ENCODE data around the gene CAMK2G.
A peak's percentile ranks its signal among the peaks of the same experiment; 100 is the strongest.

CAMK2G gene

DNA sequence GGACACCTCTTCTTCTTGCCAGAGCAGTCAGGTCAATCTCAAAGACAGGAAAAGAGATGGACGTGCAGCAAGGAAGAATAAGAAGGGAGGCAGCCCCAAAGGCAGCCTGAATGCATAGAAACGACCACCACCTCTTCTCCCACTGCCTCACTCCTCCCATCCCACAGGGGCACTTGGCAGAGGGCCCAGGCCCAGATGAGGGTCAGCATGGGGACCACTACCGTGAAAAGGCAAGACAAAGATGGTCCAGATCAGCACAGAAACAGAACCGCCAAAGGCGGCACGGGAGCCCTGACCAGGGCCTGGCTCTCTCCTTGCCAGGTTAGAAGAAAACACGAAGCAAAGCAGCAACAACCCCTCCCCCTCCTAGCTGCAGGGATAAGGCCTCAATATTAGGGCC, 61.0 kb downstream of the CAMK2G start:
- no peak for TF ChIP-seq TAF1 (IDR thresholded peaks at IDR 0.05; ENCODE audit: borderline replicate concordance, insufficient read depth, low read length)
- no peak for TF ChIP-seq FOXP2 (optimal IDR thresholded peaks at IDR 0.05; ENCODE audit: borderline replicate concordance, extremely low read depth, extremely low read length, insufficient read depth)
- TF ChIP-seq POLR2AphosphoS5 (IDR thresholded peaks at IDR 0.05; ENCODE audit: low read depth, low read length) = no peak
- TF ChIP-seq SIN3A (IDR thresholded peaks at IDR 0.05; ENCODE audit: borderline replicate concordance, insufficient read depth, low read length) = no peak
- TF ChIP-seq, protein P1, sequence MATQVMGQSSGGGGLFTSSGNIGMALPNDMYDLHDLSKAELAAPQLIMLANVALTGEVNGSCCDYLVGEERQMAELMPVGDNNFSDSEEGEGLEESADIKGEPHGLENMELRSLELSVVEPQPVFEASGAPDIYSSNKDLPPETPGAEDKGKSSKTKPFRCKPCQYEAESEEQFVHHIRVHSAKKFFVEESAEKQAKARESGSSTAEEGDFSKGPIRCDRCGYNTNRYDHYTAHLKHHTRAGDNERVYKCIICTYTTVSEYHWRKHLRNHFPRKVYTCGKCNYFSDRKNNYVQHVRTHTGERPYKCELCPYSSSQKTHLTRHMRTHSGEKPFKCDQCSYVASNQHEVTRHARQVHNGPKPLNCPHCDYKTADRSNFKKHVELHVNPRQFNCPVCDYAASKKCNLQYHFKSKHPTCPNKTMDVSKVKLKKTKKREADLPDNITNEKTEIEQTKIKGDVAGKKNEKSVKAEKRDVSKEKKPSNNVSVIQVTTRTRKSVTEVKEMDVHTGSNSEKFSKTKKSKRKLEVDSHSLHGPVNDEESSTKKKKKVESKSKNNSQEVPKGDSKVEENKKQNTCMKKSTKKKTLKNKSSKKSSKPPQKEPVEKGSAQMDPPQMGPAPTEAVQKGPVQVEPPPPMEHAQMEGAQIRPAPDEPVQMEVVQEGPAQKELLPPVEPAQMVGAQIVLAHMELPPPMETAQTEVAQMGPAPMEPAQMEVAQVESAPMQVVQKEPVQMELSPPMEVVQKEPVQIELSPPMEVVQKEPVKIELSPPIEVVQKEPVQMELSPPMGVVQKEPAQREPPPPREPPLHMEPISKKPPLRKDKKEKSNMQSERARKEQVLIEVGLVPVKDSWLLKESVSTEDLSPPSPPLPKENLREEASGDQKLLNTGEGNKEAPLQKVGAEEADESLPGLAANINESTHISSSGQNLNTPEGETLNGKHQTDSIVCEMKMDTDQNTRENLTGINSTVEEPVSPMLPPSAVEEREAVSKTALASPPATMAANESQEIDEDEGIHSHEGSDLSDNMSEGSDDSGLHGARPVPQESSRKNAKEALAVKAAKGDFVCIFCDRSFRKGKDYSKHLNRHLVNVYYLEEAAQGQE (IDR thresholded peaks at IDR 0.05; ENCODE audit: insufficient read depth in 1 of 2, low read depth in 2 of 2, low read length in 2 of 2) = no peak

DNA sequence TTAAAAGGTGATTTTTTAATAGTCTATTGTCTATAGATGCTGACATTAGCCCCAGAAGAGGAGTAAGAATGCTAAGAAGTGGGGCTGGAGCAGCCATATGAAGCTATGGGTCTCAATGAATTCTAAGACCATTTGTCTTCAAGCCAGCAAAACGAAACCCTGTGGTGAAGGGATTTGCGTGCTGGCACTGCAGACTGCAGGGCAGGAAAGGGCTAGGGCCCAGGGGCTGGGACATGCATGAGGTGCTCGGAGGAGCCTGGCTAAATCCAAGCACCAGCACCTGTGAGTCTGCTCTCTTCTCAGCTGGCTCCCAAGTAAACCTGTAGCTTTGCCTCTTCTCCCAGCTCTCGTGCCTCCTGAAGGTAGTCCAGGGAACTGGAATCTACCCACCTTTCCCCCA, 61.7 kb downstream of the CAMK2G start:
- TF ChIP-seq SIN3A (IDR thresholded peaks at IDR 0.05; ENCODE audit: borderline replicate concordance, insufficient read depth, low read length) (no peak), FOXP2 (optimal IDR thresholded peaks at IDR 0.05; ENCODE audit: borderline replicate concordance, extremely low read depth, extremely low read length, insufficient read depth) (no peak), TAF1 (IDR thresholded peaks at IDR 0.05; ENCODE audit: borderline replicate concordance, insufficient read depth, low read length) (no peak), POLR2AphosphoS5 (IDR thresholded peaks at IDR 0.05; ENCODE audit: low read depth, low read length) (no peak)
- TF ChIP-seq, protein P1 (IDR thresholded peaks at IDR 0.05; ENCODE audit: insufficient read depth in 1 of 2, low read depth in 2 of 2, low read length in 2 of 2) = no peak

DNA sequence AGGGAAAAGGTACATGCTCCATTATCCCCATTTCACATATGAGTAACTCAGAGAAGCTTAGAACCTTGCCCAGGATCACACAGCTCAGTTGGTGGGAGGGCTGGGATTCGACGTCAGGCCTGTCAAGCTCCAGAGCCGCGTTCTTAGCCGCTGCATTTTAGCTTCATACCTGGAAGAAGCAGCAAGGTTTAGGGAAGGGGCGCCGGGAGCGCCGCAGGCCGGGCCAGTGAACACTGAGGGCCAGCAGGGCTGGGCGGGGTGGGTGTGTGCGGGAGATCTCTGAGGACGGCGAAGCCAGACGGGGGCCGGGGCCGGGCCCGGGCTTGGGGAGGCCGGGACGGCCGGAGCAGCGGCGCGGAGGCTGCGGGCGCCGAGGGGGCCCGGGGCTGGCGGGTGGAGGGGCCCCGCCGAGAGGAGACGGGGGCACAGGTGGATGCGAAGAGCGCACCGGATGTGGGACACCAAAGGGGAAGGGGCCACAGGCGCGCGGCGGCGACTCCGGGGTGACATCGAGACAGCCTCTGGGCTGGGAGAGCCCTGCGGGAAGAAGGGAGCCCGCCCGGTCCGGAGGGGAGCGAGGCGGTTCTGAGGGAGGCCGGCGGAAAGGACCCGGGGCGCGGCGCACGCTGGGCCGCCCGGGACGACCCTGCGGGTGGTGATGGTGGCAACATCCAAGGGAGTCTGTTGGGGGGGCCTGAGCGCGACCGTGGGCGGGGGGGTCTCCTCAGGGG, 63.5 kb downstream of the CAMK2G start:
- TF ChIP-seq TAF1 (IDR thresholded peaks at IDR 0.05; ENCODE audit: borderline replicate concordance, insufficient read depth, low read length) (no peak), POLR2AphosphoS5 (IDR thresholded peaks at IDR 0.05; ENCODE audit: low read depth, low read length) (peak; percentile 39; the same call in 1 of the 2 replicates)

DNA sequence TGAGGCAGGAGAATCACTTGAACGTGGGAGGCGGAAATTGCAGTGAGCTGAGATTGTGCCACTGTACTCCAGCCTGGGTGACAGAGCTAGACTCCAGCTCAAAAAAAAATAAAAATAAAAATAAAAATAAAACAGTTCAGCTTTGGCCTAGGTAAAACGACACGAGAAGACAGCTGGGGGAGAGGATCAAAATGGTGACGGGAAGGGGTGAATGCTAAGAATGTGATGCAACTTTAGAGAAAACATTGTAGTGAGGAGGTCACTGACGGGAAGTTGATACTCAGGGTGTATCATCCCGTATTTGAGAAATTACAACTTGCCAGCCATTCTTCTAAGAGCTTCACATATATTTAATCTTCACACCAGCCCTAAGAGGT, 64.0 kb downstream of the CAMK2G start:
- TF ChIP-seq FOXP2 (optimal IDR thresholded peaks at IDR 0.05; ENCODE audit: borderline replicate concordance, extremely low read depth, extremely low read length, insufficient read depth) = no peak
- no peak for TF ChIP-seq TAF1 (IDR thresholded peaks at IDR 0.05; ENCODE audit: borderline replicate concordance, insufficient read depth, low read length)
- TF ChIP-seq POLR2AphosphoS5 (IDR thresholded peaks at IDR 0.05; ENCODE audit: low read depth, low read length) = no peak
- TF ChIP-seq, protein P1 (IDR thresholded peaks at IDR 0.05; ENCODE audit: insufficient read depth in 1 of 2, low read depth in 2 of 2, low read length in 2 of 2) = no peak
- no peak for TF ChIP-seq SIN3A (IDR thresholded peaks at IDR 0.05; ENCODE audit: borderline replicate concordance, insufficient read depth, low read length)

DNA sequence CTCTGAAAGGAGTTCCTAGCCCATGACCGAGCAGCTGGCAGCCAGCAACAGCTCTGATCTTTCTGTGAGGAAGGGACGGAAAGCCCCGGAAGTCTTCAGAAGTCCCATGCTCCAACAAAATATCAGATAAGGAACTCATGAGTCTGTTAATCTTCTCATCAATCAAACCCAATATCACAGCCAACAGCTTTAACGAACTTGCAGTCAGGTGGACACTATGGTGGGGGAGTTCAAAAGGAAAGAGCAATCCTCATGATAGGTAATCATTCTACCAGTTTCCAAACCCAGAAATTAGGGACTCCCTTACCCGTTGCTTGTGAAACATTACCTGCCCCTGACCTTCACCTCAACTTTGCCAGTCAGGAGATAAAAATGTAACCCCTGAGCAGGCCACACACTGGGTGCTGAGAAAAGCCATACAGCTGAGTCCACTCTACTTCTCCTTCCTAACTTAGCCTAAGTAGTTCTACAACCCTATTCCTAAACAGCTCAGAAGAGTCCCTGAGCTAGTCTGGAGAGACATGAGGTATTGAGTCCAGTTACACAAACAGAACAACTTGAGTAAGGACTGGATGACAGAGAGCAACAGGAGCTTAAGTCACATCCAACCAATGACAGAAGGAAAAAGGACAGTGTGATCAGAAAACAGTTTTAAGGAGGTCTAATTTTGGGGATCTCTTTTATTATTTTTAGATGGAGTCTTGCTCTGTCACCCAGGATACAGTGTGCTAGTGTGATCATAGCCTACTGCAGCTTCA, 65.1 kb downstream of the CAMK2G start:
- TF ChIP-seq, protein P1 (IDR thresholded peaks at IDR 0.05; ENCODE audit: insufficient read depth in 1 of 2, low read depth in 2 of 2, low read length in 2 of 2) = no peak
- no peak for TF ChIP-seq FOXP2 (optimal IDR thresholded peaks at IDR 0.05; ENCODE audit: borderline replicate concordance, extremely low read depth, extremely low read length, insufficient read depth)
- TF ChIP-seq POLR2AphosphoS5 (IDR thresholded peaks at IDR 0.05; ENCODE audit: low read depth, low read length) = no peak
- no peak for TF ChIP-seq SIN3A (IDR thresholded peaks at IDR 0.05; ENCODE audit: borderline replicate concordance, insufficient read depth, low read length)
- no peak for TF ChIP-seq TAF1 (IDR thresholded peaks at IDR 0.05; ENCODE audit: borderline replicate concordance, insufficient read depth, low read length)
